Measurements from ENCODE around the gene OR5T3.
"Not testable (repeated sequence)": the region's sequence is repeated elsewhere in the genome, so short reads cannot be mapped to it uniquely, and the experiment has no call there.

The OR5T3 gene

DNA sequence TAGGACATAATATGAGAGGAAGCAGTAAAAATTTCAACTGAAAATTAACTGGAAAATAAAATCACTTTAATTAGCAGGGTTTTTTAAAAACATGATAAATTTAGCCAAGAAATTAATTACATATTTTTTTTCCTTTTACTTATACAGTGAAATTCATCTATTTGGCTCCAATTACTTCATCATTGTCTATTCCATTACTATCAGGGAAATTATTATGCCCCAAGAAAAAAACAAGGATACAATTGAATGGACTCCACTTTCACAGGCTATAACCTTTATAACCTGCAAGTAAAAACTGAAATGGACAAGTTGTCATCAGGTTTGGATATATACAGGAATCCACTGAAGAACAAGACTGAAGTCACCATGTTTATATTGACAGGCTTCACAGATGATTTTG is at the start of gene OR5T3:
Gene OR5T3, plus strand, starts transcription at position 301 of the 400 bp plus-strand sequence. Its CDS starts 0 bp downstream, at position 301.
- TF ChIP-seq, protein P1, sequence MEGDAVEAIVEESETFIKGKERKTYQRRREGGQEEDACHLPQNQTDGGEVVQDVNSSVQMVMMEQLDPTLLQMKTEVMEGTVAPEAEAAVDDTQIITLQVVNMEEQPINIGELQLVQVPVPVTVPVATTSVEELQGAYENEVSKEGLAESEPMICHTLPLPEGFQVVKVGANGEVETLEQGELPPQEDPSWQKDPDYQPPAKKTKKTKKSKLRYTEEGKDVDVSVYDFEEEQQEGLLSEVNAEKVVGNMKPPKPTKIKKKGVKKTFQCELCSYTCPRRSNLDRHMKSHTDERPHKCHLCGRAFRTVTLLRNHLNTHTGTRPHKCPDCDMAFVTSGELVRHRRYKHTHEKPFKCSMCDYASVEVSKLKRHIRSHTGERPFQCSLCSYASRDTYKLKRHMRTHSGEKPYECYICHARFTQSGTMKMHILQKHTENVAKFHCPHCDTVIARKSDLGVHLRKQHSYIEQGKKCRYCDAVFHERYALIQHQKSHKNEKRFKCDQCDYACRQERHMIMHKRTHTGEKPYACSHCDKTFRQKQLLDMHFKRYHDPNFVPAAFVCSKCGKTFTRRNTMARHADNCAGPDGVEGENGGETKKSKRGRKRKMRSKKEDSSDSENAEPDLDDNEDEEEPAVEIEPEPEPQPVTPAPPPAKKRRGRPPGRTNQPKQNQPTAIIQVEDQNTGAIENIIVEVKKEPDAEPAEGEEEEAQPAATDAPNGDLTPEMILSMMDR (IDR thresholded peaks at IDR 0.05; ENCODE audit: control insufficient read depth, insufficient read depth, low read depth, low read length, missing control alignments), result no peak
- no peak within 1 kb of the TSS for H3K4me3 ChIP-seq (ENCODE audit: control insufficient read depth, low read depth, low read length)
- no peak for DNase-seq (ENCODE audit: low read depth)

- no peak overlapping the region for H3K4me3 ChIP-seq (ENCODE audit: control insufficient read depth, low read depth, low read length)
- TF ChIP-seq, protein P1 (IDR thresholded peaks at IDR 0.05; ENCODE audit: control insufficient read depth, insufficient read depth, low read depth, low read length, missing control alignments), result no peak
- no peak for DNase-seq (ENCODE audit: low read depth)
These were observed 44.3 kb upstream of the OR5T3 start for GRCh38 chr11:56207790-56208189.

DNA sequence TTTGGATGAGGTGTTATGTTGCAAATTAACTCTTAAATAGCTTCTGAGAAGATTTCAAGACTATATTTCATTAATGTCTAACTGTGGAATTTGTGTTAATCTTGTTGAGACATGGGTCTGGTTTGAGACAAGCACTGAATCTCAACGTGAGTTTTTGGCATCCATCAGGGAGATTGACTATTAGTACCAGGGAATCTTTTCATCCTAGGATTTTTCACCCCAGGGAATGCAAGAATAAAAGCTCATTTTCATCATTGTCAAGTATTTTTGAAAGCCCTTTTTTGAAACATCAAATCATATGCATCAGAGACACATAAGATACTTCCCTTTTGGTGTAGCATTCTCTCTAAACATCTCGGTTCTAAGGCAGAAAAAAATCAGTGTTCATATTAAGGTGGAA is 37.5 kb upstream of the OR5T3 start:
- no peak for DNase-seq (ENCODE audit: low read depth)
- TF ChIP-seq, protein P1 (IDR thresholded peaks at IDR 0.05; ENCODE audit: control insufficient read depth, insufficient read depth, low read depth, low read length, missing control alignments), result no peak
- H3K4me3 ChIP-seq (ENCODE audit: control insufficient read depth, low read depth, low read length), result no peak overlapping the region

DNA sequence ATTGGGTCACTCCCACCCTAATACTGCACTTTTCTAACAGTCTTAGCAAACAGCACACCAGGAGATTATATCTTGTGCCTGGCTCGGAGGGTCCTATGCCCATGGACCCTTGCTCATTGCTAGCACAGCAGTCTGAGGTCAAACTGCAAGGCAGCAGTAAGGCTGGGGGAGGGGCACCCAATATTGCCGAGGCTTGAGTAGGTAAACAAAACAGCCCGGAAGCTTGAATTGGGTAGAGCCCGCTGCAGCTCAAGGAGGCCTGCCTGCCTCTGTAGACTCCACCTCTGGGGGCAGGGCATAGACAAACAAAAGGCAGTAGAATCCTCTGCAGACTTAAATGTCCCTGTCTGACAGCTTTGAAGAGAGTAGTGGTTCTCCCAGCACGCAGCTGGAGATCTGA is 32.3 kb upstream of the OR5T3 start:
- not testable (repeated sequence) for DNase-seq (ENCODE audit: low read depth); H3K4me3 ChIP-seq (ENCODE audit: control insufficient read depth, low read depth, low read length)

- TF ChIP-seq, protein P1 (IDR thresholded peaks at IDR 0.05; ENCODE audit: control insufficient read depth, insufficient read depth, low read depth, low read length, missing control alignments), result no peak
- DNase-seq (ENCODE audit: low read depth), result no peak
- H3K4me3 ChIP-seq (ENCODE audit: control insufficient read depth, low read depth, low read length), result no peak within 1 kb of the TSS
These were observed 17.9 kb upstream of the OR5T3 start, which contains the start of gene OR5T2 for GRCh38 chr11:56234155-56234554. Gene OR5T2, minus strand, starts transcription at chr11:56234255. Its CDS starts 1,193 bp downstream, at chr11:56233062.

GRCh38 chr11:56271092-56271491 is 19.0 kb downstream of the OR5T3 start:
- DNase-seq (ENCODE audit: low read depth), result no peak
- H3K4me3 ChIP-seq (ENCODE audit: control insufficient read depth, low read depth, low read length), result no peak overlapping the region
- TF ChIP-seq, protein P1 (IDR thresholded peaks at IDR 0.05; ENCODE audit: control insufficient read depth, insufficient read depth, low read depth, low read length, missing control alignments), result no peak

- H3K4me3 ChIP-seq (ENCODE audit: control insufficient read depth, low read depth, low read length), result no peak within 1 kb of the TSS
- no peak for DNase-seq (ENCODE audit: low read depth)
- TF ChIP-seq, protein P1 (IDR thresholded peaks at IDR 0.05; ENCODE audit: control insufficient read depth, insufficient read depth, low read depth, low read length, missing control alignments), result no peak
These were observed 21.8 kb downstream of the OR5T3 start, which contains the start of gene OR5T1 for GRCh38 chr11:56273854-56274253. Gene OR5T1, plus strand, starts transcription at chr11:56274154. Its CDS starts 1,485 bp downstream, at chr11:56275639.
